ENCODE measurements around the gene CLIC3.
A peak's percentile ranks its signal among the peaks of the same experiment; 100 is the strongest.

The CLIC3 gene

GRCh38 chr9:137000177-137000930, 4.0 kb upstream of the CLIC3 start:
- peak; percentile 87 for DNase-seq (ENCODE audit: low read depth)

GRCh38 chr9:136997830-136998234, 1.5 kb upstream of the CLIC3 start:
- DNase-seq (ENCODE audit: low read depth), result no peak

- DNase-seq (ENCODE audit: low read depth), result no peak
Observed at GRCh38 chr9:136997371-136997770, 1.0 kb upstream of the CLIC3 start.

- no peak for DNase-seq (ENCODE audit: low read depth)
Observed at GRCh38 chr9:136995772-136996311, 526 bp downstream of the CLIC3 start.

GRCh38 chr9:136995362-136995761, 1.0 kb downstream of the CLIC3 start:
- DNase-seq (ENCODE audit: low read depth), result no peak

- no peak for DNase-seq (ENCODE audit: low read depth)
Observed at GRCh38 chr9:136994888-136995230, 1.5 kb downstream of the CLIC3 start.

- DNase-seq (ENCODE audit: low read depth), result no peak
Observed at GRCh38 chr9:136994180-136994887, 2.0 kb downstream of the CLIC3 start.

- no peak for DNase-seq (ENCODE audit: low read depth)
Observed at GRCh38 chr9:136992819-136993369, 3.5 kb downstream of the CLIC3 start.

GRCh38 chr9:136991993-136992818, 4.2 kb downstream of the CLIC3 start, which contains the start of gene PAXX:
Gene PAXX (plus strand): TSS chr9:136992422. CDS start chr9:136992444, 22 bp downstream.
- DNase-seq (ENCODE audit: low read depth), result peak; percentile 87

- no peak for DNase-seq (ENCODE audit: low read depth)
Observed at GRCh38 chr9:136990242-136990911, 6.0 kb downstream of the CLIC3 start.

GRCh38 chr9:136988872-136989271, 7.5 kb downstream of the CLIC3 start:
- DNase-seq (ENCODE audit: low read depth), result no peak

- DNase-seq (ENCODE audit: low read depth), result no peak
Observed at GRCh38 chr9:136985853-136986252, 10.5 kb downstream of the CLIC3 start.

- no peak for DNase-seq (ENCODE audit: low read depth)
Observed at GRCh38 chr9:136985027-136985602, 11.3 kb downstream of the CLIC3 start.

GRCh38 chr9:136984464-136985026, 11.8 kb downstream of the CLIC3 start:
- DNase-seq (ENCODE audit: low read depth), result no peak

- peak; percentile 41 for DNase-seq (ENCODE audit: low read depth)
Observed at GRCh38 chr9:136983656-136984314, 12.6 kb downstream of the CLIC3 start.

GRCh38 chr9:136983167-136983566, 13.2 kb downstream of the CLIC3 start:
- no peak for DNase-seq (ENCODE audit: low read depth)

GRCh38 chr9:136982232-136983051, 13.9 kb downstream of the CLIC3 start, which contains the start of gene LCNL1:
Gene LCNL1 (plus strand): TSS chr9:136982993. CDS start chr9:136983587, 594 bp downstream.
- no peak for DNase-seq (ENCODE audit: low read depth)

- no peak for DNase-seq (ENCODE audit: low read depth)
Observed at GRCh38 chr9:136981588-136982231, 14.7 kb downstream of the CLIC3 start.
